GM19351 (cell line): ENCODE results near the gene ANXA4.
"Not testable (repeated sequence)": the region's sequence is repeated elsewhere in the genome, so short reads cannot be mapped to it uniquely, and the experiment has no call there.

Experiments used
- ATAC-seq: cut with Tn5 transposase; IDR thresholded peaks from one replicate; pipeline ENCODE4 v1.9.1; 2021; ENCODE audit warnings: mild to moderate bottlenecking, moderate library complexity; ENCODE audit not compliant: unreplicated experiment

Gene ANXA4

GRCh38 chr2:69802781-69803367 lies 60.9 kb downstream of the ANXA4 start:
- ATAC-seq = peak; percentile 63

- ATAC-seq = no peak
Observed at GRCh38 chr2:69804416-69804815, 62.5 kb downstream of the ANXA4 start.

GRCh38 chr2:69805887-69806286 lies 64.0 kb downstream of the ANXA4 start:
- no peak for ATAC-seq

- ATAC-seq = no peak
Observed at GRCh38 chr2:69807821-69808540, 66.0 kb downstream of the ANXA4 start.

GRCh38 chr2:69810550-69810949 lies 68.6 kb downstream of the ANXA4 start:
- ATAC-seq = no peak

GRCh38 chr2:69811018-69811417 lies 69.1 kb downstream of the ANXA4 start:
- ATAC-seq = no peak

- no peak for ATAC-seq
Observed at GRCh38 chr2:69811591-69811990, 69.7 kb downstream of the ANXA4 start.

- ATAC-seq = no peak
Observed at GRCh38 chr2:69815717-69816116, 73.8 kb downstream of the ANXA4 start.

- no peak for ATAC-seq
Observed at GRCh38 chr2:69816923-69817542, 75.1 kb downstream of the ANXA4 start.

- no peak for ATAC-seq
Observed at GRCh38 chr2:69817729-69818501, 76.0 kb downstream of the ANXA4 start.

GRCh38 chr2:69827796-69828540 lies 86.0 kb downstream of the ANXA4 start:
- ATAC-seq = no peak

GRCh38 chr2:69828938-69829255 lies 87.0 kb downstream of the ANXA4 start:
- ATAC-seq = peak; percentile 7

GRCh38 chr2:69829256-69830044 lies 87.5 kb downstream of the ANXA4 start, which contains the start of gene GMCL1:
Gene GMCL1, plus strand, starts transcription at chr2:69829660. Its CDS starts 233 bp downstream, at chr2:69829893.
- peak; percentile 89 for ATAC-seq

GRCh38 chr2:69830045-69830905 lies 88.3 kb downstream of the ANXA4 start:
- peak; percentile 23 for ATAC-seq

GRCh38 chr2:69830906-69831241 lies 88.9 kb downstream of the ANXA4 start:
- ATAC-seq = not testable (repeated sequence)

- no peak for ATAC-seq
Observed at GRCh38 chr2:69831354-69831905, 89.5 kb downstream of the ANXA4 start.

GRCh38 chr2:69833752-69834151 lies 91.8 kb downstream of the ANXA4 start:
- no peak for ATAC-seq

- ATAC-seq = no peak
Observed at GRCh38 chr2:69835666-69836065, 93.7 kb downstream of the ANXA4 start.

- ATAC-seq = no peak
Observed at GRCh38 chr2:69836316-69836715, 94.4 kb downstream of the ANXA4 start.
